Caco-2 (cell line): ENCODE data around the gene XPR1. TPM values are rescaled to one million over a fixed set of nuclear protein-coding genes. Genes with fewer than 3 reads are reported as not detected.

ENCODE experiments used
- BruUV-seq: library from RNA; stranded (reverse); fragments of 400-500 nt; replicated peaks from 2 replicates; lab custom pipeline; 2021; lab: Mats Ljungman, UMichigan
- CTCF ChIA-PET: fragments of 300-600 bp; sonication (Branson Sonifier 250); formaldehyde crosslinking; loops from one replicate; lab custom pipeline; 2022; ENCODE audit warnings: antibody characterized with exemption; lab: Charles Lee
- POLR2A ChIA-PET: fragments of 300-600 bp; sonication (Branson Sonifier 250); formaldehyde crosslinking; loops from one replicate; lab custom pipeline; 2022; ENCODE audit warnings: antibody characterized with exemption; lab: Charles Lee
- DNase-seq, 2 experiments: peaks; one replicate each; pipeline versions ENCODE4 v3.0.0 to v3.0.0-alpha.2; 2020 to 2022
- H3K27me3 ChIP-seq: replicated peaks from 2 replicates; pipeline ENCODE4 v1.6.0; 2011; ENCODE audit warnings: low read length; ENCODE audit not compliant: control insufficient read depth, insufficient read depth
- H3K36me3 ChIP-seq: 2 replicates; pipeline ENCODE4 v1.5.1; 2011; ENCODE audit warnings: low read length; ENCODE audit not compliant: control insufficient read depth, insufficient read depth
- H3K4me1 ChIP-seq: fragments of 250-450 bp; sonication (Bioruptor Pico); 2 replicates; pipeline ENCODE4 v1.5.1; 2020; ENCODE audit warnings: mild to moderate bottlenecking
- H3K4me3 ChIP-seq: 2 replicates; pipeline ENCODE4 v1.5.1; 2011; ENCODE audit warnings: low read depth, mild to moderate bottlenecking, control low read depth, low read length
- H3K9me3 ChIP-seq: fragments of 250-450 bp; sonication (Bioruptor Pico); 2 replicates; pipeline ENCODE4 v1.5.1; 2020; ENCODE audit warnings: mild to moderate bottlenecking, moderate library complexity
- H3K27ac Mint-ChIP-seq: one replicate; pipeline ENCODE4 v1.8.0; 2022; ENCODE audit warnings: mixed read lengths; ENCODE audit not compliant: unreplicated experiment
- H3K27me3 Mint-ChIP-seq: one replicate; pipeline ENCODE4 v1.8.0; 2022; ENCODE audit warnings: mixed read lengths; ENCODE audit not compliant: insufficient read depth, unreplicated experiment
- H3K36me3 Mint-ChIP-seq: one replicate; pipeline ENCODE4 v1.8.0; 2022; ENCODE audit warnings: mild to moderate bottlenecking, mixed read lengths; ENCODE audit not compliant: insufficient read depth, unreplicated experiment
- H3K4me1 Mint-ChIP-seq: one replicate; pipeline ENCODE4 v1.8.0; 2022; ENCODE audit warnings: low read depth, mixed read lengths; ENCODE audit not compliant: unreplicated experiment
- H3K4me3 Mint-ChIP-seq: one replicate; pipeline ENCODE4 v1.8.0; 2022; ENCODE audit warnings: mild to moderate bottlenecking, moderate library complexity, mixed read lengths; ENCODE audit not compliant: unreplicated experiment
- H3K9me3 Mint-ChIP-seq: one replicate; pipeline ENCODE4 v1.8.0; 2022; ENCODE audit warnings: mixed read lengths; ENCODE audit not compliant: unreplicated experiment
- CTCF ChIP-seq, 2 experiments: fragments of 200-600 bp in 1 of 2; IDR thresholded peaks; 1 replicate in 1 of 2; 2 replicates in 1 of 2; pipeline versions ENCODE4 v1.5.1 to v1.8.0; 2011 to 2022; ENCODE audit warnings: antibody characterized with exemption in 1 of 2, control low read depth in 1 of 2, inconsistent platforms in 1 of 2, low read depth in 1 of 2, low read length in 1 of 2, mild to moderate bottlenecking in 1 of 2, moderate library complexity in 1 of 2; ENCODE audit not compliant: insufficient read depth in 1 of 2, severe bottlenecking in 1 of 2, unreplicated experiment in 1 of 2
- intact Hi-C: fragments of 100-400 bp; cut with micrococcal nuclease; formaldehyde crosslinking; loops from one replicate; pipeline ENCODE4 v1.10.0; 2022; ENCODE audit not compliant: unreplicated experiment
- total RNA-seq: library from RNA; stranded (reverse); gene quantifications from 2 replicates; pipeline ENCODE4 v1.2.3, GENCODE V29; 2022

The XPR1 gene
- total RNA-seq, 1 experiment from 2014 or later, result 34.4 TPM

- Histone ChIP-seq H3K27me3 (no peaks in the 10 kb centered on the region), H3K4me3 (no peak overlapping the region), H3K36me3 (no peaks in the 10 kb centered on the region), H3K4me1 (peaks cover 4% of the 10 kb centered on the region; the same call in 1 of the 2 replicates), H3K9me3 (no peaks in the 10 kb centered on the region)
- TF ChIP-seq CTCF (IDR thresholded peaks at IDR 0.05; ENCODE audit: insufficient read depth in 1 of 2, low read depth in 1 of 2, low read length in 1 of 2, severe bottlenecking in 1 of 2, unreplicated experiment in 1 of 2), result no peak
- intact Hi-C loops, result no loop called here
- no TSS peak for BruUV-seq
- POLR2A ChIA-PET, result no interaction called here
- CTCF ChIA-PET, result interaction anchor here (0.7 kb wide), 1 partner anchor 117 kb away, joined by 4 read pairs; the partner anchor contains the start of gene STX6
- no peak for DNase-seq
- no peaks in the 10 kb centered on the region for H3K9me3 Mint-ChIP-seq
- H3K4me1 Mint-ChIP-seq, result peaks cover 7% of the 10 kb centered on the region
- no peak overlapping the region for H3K4me3 Mint-ChIP-seq
- H3K27me3 Mint-ChIP-seq, result no peaks in the 10 kb centered on the region
- H3K27ac Mint-ChIP-seq, result no peak overlapping the region
- H3K36me3 Mint-ChIP-seq, result peaks cover 6% of the 10 kb centered on the region
Measured at GRCh38 chr1:180905927-180906326, 274.1 kb downstream of the XPR1 start.

GRCh38 chr1:180906511-180906910 lies 274.7 kb downstream of the XPR1 start:
- no TSS peak for BruUV-seq
- POLR2A ChIA-PET, result no interaction called here

GRCh38 chr1:180907313-180908055 lies 275.7 kb downstream of the XPR1 start:
- H3K4me1 Mint-ChIP-seq, result peaks cover 13% of the 10 kb centered on the region
- H3K4me1 ChIP-seq, result peaks cover 10% of the 10 kb centered on the region
- H3K27me3 ChIP-seq, result no peaks in the 10 kb centered on the region
- ChIA-PET POLR2A (no interaction called here), CTCF (no interaction called here)
- TF ChIP-seq CTCF (IDR thresholded peaks at IDR 0.05; ENCODE audit: insufficient read depth in 1 of 2, low read depth in 1 of 2, low read length in 1 of 2, severe bottlenecking in 1 of 2, unreplicated experiment in 1 of 2), result no peak
- no TSS peak for BruUV-seq
- H3K36me3 Mint-ChIP-seq, result no peaks in the 10 kb centered on the region
- H3K9me3 ChIP-seq, result no peaks in the 10 kb centered on the region
- H3K27ac Mint-ChIP-seq, result no peak overlapping the region
- intact Hi-C loops, result no loop called here
- H3K4me3 Mint-ChIP-seq, result no peak overlapping the region
- H3K27me3 Mint-ChIP-seq, result no peaks in the 10 kb centered on the region
- no peaks in the 10 kb centered on the region for H3K9me3 Mint-ChIP-seq
- DNase-seq, result no peak
- H3K36me3 ChIP-seq, result no peaks in the 10 kb centered on the region
- H3K4me3 ChIP-seq, result no peak overlapping the region

More at GRCh38 chr1:180906511-180906910, 274.7 kb downstream of the XPR1 start:
- Mint-ChIP-seq H3K9me3 (no peaks in the 10 kb centered on the region), H3K27me3 (no peaks in the 10 kb centered on the region), H3K27ac (no peak overlapping the region), H3K4me1 (peaks cover 8% of the 10 kb centered on the region), H3K36me3 (peaks cover 3% of the 10 kb centered on the region), H3K4me3 (no peak overlapping the region)
- Histone ChIP-seq H3K27me3 (no peaks in the 10 kb centered on the region), H3K4me3 (no peak overlapping the region), H3K9me3 (no peaks in the 10 kb centered on the region), H3K36me3 (no peaks in the 10 kb centered on the region), H3K4me1 (peaks cover 6% of the 10 kb centered on the region)
- CTCF ChIA-PET, result interaction anchor here (0.7 kb wide), 1 partner anchor 116 kb away, joined by 4 read pairs; the partner anchor contains the start of gene STX6
- intact Hi-C loops, result no loop called here
- no peak for TF ChIP-seq CTCF (IDR thresholded peaks at IDR 0.05; ENCODE audit: insufficient read depth in 1 of 2, low read depth in 1 of 2, low read length in 1 of 2, severe bottlenecking in 1 of 2, unreplicated experiment in 1 of 2)
- DNase-seq, result no peak
